Sigmoid colon (tissue), 4 donors: ENCODE measurements around the gene ADCK2.

Source experiments
- EP300 ChIP-seq, 4 donors: sonication (generic); formaldehyde crosslinking; IDR thresholded peaks; one replicate each; pipeline ENCODE4 v1.6.1; 2017; ENCODE audit warnings: antibody characterized with exemption in 4 of 4
- POLR2A ChIP-seq, 2 donors: fragments of 450-650 bp; IDR thresholded peaks; one replicate each; pipeline ENCODE4 v1.6.1; 2016; ENCODE audit warnings: antibody characterized with exemption in 2 of 2, mild to moderate bottlenecking in 2 of 2, moderate library complexity in 2 of 2
- POLR2AphosphoS5 ChIP-seq, 4 donors: sonication (generic); formaldehyde crosslinking; IDR thresholded peaks; one replicate each; pipeline ENCODE4 v1.6.1; 2017; ENCODE audit warnings: antibody characterized with exemption in 4 of 4
- TF ChIP-seq, protein P1 (sequence below), 4 experiments: fragments of 450-650 bp in 3 of 4; fragments of 200-600 bp in 1 of 4; IDR thresholded peaks; one replicate each; pipeline ENCODE4 v1.5.1; 2016 to 2019; ENCODE audit warnings: antibody characterized with exemption in 4 of 4, mild to moderate bottlenecking in 3 of 4, moderate library complexity in 2 of 4

DNA sequence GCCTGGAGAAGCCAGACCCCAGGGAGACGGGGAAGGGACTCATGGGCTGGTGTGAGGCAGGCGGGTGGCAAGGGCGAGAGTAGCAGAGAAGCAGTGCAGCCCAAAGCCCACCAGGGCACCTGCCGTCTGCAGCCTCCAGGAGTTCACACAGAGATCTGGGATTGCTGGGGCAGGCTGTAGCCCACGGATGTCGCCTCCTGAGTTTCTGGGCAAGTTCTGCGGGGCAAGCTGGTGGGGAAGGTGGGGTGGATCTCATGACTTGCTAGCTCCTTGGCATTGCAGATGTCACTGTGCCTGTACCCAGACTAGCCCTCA, 6.0 kb downstream of the ADCK2 start:
- TF ChIP-seq, protein P1, sequence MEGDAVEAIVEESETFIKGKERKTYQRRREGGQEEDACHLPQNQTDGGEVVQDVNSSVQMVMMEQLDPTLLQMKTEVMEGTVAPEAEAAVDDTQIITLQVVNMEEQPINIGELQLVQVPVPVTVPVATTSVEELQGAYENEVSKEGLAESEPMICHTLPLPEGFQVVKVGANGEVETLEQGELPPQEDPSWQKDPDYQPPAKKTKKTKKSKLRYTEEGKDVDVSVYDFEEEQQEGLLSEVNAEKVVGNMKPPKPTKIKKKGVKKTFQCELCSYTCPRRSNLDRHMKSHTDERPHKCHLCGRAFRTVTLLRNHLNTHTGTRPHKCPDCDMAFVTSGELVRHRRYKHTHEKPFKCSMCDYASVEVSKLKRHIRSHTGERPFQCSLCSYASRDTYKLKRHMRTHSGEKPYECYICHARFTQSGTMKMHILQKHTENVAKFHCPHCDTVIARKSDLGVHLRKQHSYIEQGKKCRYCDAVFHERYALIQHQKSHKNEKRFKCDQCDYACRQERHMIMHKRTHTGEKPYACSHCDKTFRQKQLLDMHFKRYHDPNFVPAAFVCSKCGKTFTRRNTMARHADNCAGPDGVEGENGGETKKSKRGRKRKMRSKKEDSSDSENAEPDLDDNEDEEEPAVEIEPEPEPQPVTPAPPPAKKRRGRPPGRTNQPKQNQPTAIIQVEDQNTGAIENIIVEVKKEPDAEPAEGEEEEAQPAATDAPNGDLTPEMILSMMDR (IDR thresholded peaks at IDR 0.05): no peak
- no peak for TF ChIP-seq EP300 (IDR thresholded peaks at IDR 0.05)
- no peak for TF ChIP-seq POLR2A (IDR thresholded peaks at IDR 0.05)
- no peak for TF ChIP-seq POLR2AphosphoS5 (IDR thresholded peaks at IDR 0.05)
